Vagina (tissue), 2 donors: ENCODE data around the gene ADAMTSL1. TPM values are rescaled to one million over a fixed set of nuclear protein-coding genes. Genes with fewer than 3 reads are reported as not detected.

Experiments used
- DNase-seq, 2 donors: peaks; one replicate each; pipeline ENCODE4 v3.0.0-alpha.2; 2017; ENCODE audit errors: extremely low spot score in 2 of 2
- H3K27ac ChIP-seq: fragments of 200-600 bp; sonication (generic); one replicate; pipeline ENCODE4 v1.5.1; 2019
- H3K27me3 ChIP-seq: fragments of 200-600 bp; sonication (generic); one replicate; pipeline ENCODE4 v1.5.1; 2019
- H3K36me3 ChIP-seq, 2 donors: fragments of 200-600 bp; sonication (generic); one replicate each; pipeline ENCODE4 v1.5.1; 2017 to 2019
- H3K4me1 ChIP-seq: fragments of 200-600 bp; sonication (generic); one replicate; pipeline ENCODE4 v1.5.1; 2019
- H3K4me3 ChIP-seq, 2 donors: fragments of 200-600 bp; sonication (generic); 1 replicate in 1 of 2; 2 replicates in 1 of 2; pipeline ENCODE4 v1.5.1; 2016 to 2019
- H3K9me3 ChIP-seq: fragments of 200-600 bp; sonication (generic); one replicate; pipeline ENCODE4 v1.5.1; 2019
- POLR2A ChIP-seq, 2 donors: fragments of 450-650 bp; IDR thresholded peaks; one replicate each; pipeline ENCODE4 v1.6.1; 2017; ENCODE audit warnings: antibody characterized with exemption in 2 of 2, mild to moderate bottlenecking in 2 of 2, moderate library complexity in 2 of 2
- POLR2AphosphoS5 ChIP-seq, 2 donors: sonication (generic); formaldehyde crosslinking; IDR thresholded peaks; one replicate each; pipeline ENCODE4 v1.9.0; 2017; ENCODE audit warnings: antibody characterized with exemption in 2 of 2, mild to moderate bottlenecking in 2 of 2, low read depth in 1 of 2; ENCODE audit not compliant: insufficient read depth in 1 of 2
- intact Hi-C: fragments of 100-400 bp; cut with DNase I; formaldehyde crosslinking; loops from one replicate; pipeline ENCODE4 v1.15.1; 2023
- total RNA-seq: library from RNA; depleted of rRNA; stranded (reverse); fragments of >200 nt; gene quantifications from one replicate; pipeline ENCODE4 v1.2.3, GENCODE V29; 2016
- TF ChIP-seq, protein P1 (sequence below), 3 experiments: fragments of 450-650 bp in 2 of 3; fragments of 200-600 bp in 1 of 3; sonication (generic) in 1 of 3; IDR thresholded peaks; one replicate each; pipeline ENCODE4 v1.5.1; 2017 to 2019; ENCODE audit warnings: antibody characterized with exemption in 3 of 3, mild to moderate bottlenecking in 2 of 3, moderate library complexity in 2 of 3

Gene ADAMTSL1
- total RNA-seq, 1 donor from 2014 or later: 8.1 TPM

DNA sequence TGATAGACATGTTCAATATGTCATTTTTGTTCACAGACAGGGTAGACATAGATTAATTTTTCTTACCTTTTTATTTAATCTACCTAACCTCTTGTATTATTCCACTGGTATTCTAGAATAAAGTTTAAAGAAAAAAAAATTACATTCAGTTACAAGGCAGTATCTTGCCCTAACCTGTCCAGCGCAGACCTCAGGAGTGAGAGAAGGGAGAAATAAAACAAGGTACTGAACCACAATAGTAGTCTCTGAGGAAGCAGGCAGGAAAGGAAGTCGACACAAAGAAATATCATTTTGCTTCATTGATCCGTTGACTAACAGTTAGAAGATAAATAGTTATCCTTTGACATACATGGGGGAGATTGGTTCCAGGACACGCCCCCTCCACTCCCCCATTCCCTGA, 12.5 kb upstream of the ADAMTSL1 start:
- no peak for DNase-seq
- H3K27ac ChIP-seq: no peak overlapping the region
- intact Hi-C loops: no loop called here
- H3K27me3 ChIP-seq: no peaks in the 10 kb centered on the region
- H3K9me3 ChIP-seq: no peaks in the 10 kb centered on the region
- no peaks in the 10 kb centered on the region for H3K36me3 ChIP-seq
- no peak for TF ChIP-seq POLR2A (IDR thresholded peaks at IDR 0.05)
- TF ChIP-seq, protein P1, sequence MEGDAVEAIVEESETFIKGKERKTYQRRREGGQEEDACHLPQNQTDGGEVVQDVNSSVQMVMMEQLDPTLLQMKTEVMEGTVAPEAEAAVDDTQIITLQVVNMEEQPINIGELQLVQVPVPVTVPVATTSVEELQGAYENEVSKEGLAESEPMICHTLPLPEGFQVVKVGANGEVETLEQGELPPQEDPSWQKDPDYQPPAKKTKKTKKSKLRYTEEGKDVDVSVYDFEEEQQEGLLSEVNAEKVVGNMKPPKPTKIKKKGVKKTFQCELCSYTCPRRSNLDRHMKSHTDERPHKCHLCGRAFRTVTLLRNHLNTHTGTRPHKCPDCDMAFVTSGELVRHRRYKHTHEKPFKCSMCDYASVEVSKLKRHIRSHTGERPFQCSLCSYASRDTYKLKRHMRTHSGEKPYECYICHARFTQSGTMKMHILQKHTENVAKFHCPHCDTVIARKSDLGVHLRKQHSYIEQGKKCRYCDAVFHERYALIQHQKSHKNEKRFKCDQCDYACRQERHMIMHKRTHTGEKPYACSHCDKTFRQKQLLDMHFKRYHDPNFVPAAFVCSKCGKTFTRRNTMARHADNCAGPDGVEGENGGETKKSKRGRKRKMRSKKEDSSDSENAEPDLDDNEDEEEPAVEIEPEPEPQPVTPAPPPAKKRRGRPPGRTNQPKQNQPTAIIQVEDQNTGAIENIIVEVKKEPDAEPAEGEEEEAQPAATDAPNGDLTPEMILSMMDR (IDR thresholded peaks at IDR 0.05): no peak
- no peak for TF ChIP-seq POLR2AphosphoS5 (IDR thresholded peaks at IDR 0.05; ENCODE audit: insufficient read depth in 1 of 2, low read depth in 1 of 2)
- H3K4me1 ChIP-seq: peaks cover 9% of the 10 kb centered on the region
- no peak overlapping the region for H3K4me3 ChIP-seq

DNA sequence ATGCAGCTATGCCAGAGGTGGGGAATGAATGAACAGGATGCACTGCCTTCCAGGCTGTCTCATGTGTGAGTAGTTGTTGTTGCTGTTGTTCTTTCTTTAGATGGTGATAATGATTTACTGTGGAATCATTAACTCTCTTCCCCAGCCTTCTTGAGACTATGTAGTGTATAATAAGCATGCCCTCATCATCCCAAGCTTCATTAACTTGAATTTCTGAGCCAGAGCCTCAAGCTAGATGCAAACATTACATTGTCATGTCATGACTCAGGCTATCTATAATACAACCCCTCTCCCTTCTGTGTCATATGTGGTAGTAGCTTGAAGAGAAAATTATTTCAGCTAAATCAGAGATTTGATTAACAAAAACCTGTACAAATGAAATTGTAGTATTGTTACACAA, 10.0 kb upstream of the ADAMTSL1 start:
- H3K27me3 ChIP-seq: no peaks in the 10 kb centered on the region
- H3K9me3 ChIP-seq: no peaks in the 10 kb centered on the region
- TF ChIP-seq, protein P1 (IDR thresholded peaks at IDR 0.05): no peak
- H3K4me3 ChIP-seq: no peak overlapping the region
- no peak for DNase-seq
- no peak overlapping the region for H3K27ac ChIP-seq
- H3K4me1 ChIP-seq: peaks cover 8% of the 10 kb centered on the region
- H3K36me3 ChIP-seq: no peaks in the 10 kb centered on the region
- intact Hi-C loops: no loop called here

DNA sequence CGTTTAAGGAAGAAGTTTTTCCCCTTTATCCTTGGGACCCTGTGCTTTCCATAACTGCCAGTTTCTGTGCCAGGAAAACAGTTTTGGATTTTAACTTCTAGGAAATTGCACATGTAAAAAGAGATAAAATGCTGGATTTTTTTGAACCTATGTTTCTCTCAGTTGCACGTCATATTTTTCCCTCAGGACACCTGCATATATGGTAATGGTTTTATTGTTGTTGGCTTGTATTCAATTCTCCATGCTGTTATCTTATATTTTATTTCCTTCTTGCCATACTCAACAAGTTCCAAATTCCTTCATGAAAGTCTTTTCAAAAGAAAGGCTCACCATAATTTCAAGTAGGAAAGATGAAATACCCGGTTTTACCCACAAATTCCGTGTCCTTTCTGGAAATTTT, 7.9 kb upstream of the ADAMTSL1 start:
- H3K9me3 ChIP-seq: no peaks in the 10 kb centered on the region
- no peak overlapping the region for H3K4me3 ChIP-seq
- no peaks in the 10 kb centered on the region for H3K27me3 ChIP-seq
- no peak for DNase-seq
- H3K4me1 ChIP-seq: no peaks in the 10 kb centered on the region
- intact Hi-C loops: no loop called here
- no peak overlapping the region for H3K27ac ChIP-seq
- no peaks in the 10 kb centered on the region for H3K36me3 ChIP-seq
- TF ChIP-seq, protein P1 (IDR thresholded peaks at IDR 0.05): no peak
- no peak for TF ChIP-seq POLR2AphosphoS5 (IDR thresholded peaks at IDR 0.05; ENCODE audit: insufficient read depth in 1 of 2, low read depth in 1 of 2)
- TF ChIP-seq POLR2A (IDR thresholded peaks at IDR 0.05): no peak

DNA sequence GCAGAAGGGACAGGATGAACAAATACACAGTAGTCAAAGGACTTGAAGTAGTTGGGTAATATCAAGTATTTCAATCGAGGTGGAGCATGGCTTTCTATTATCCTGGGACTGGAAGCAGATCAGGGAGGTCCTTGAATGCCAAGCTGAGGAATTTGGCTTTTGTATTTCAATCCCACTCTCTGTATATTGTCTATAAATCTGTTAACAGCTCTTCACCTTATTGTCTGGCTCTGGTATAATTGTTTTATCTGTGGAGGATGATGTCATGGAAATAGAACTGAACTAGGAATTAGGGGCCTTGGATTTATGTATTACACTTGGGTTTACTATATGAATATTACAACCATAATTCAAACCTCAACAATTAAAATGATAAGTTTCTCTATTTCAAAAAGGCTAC, 6.3 kb upstream of the ADAMTSL1 start:
- Histone ChIP-seq H3K4me3 (no peak overlapping the region), H3K4me1 (peaks cover 3% of the 10 kb centered on the region), H3K27ac (no peak overlapping the region), H3K9me3 (no peaks in the 10 kb centered on the region), H3K36me3 (no peaks in the 10 kb centered on the region), H3K27me3 (no peaks in the 10 kb centered on the region)
- no peak for DNase-seq
- intact Hi-C loops: no loop called here
- TF ChIP-seq POLR2A (IDR thresholded peaks at IDR 0.05) (no peak), POLR2AphosphoS5 (IDR thresholded peaks at IDR 0.05; ENCODE audit: insufficient read depth in 1 of 2, low read depth in 1 of 2) (no peak)
- TF ChIP-seq, protein P1 (IDR thresholded peaks at IDR 0.05): no peak

DNA sequence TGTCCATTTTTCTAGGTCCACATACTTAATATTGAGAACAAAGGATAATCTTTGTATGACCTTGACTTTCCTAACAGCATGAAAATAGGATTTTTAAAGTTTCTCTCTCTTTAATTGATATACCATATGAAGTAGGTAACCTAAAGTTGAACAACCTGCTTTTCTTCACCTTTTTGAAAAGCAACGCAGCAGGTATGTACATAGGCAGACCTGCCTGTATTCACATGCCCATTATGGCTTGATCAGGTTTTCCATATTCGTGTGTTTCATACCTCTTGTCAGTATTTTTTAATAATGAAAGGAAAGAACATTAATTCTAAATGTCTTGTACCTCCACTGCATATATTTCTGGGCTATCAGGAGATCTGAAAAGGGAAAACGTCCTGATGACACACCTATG, 1.5 kb upstream of the ADAMTSL1 start:
- Histone ChIP-seq H3K4me1 (peaks cover 18% of the 10 kb centered on the region), H3K27me3 (no peaks in the 10 kb centered on the region), H3K36me3 (no peaks in the 10 kb centered on the region), H3K4me3 (no peak overlapping the region), H3K9me3 (no peaks in the 10 kb centered on the region), H3K27ac (no peak overlapping the region)
- TF ChIP-seq POLR2A (IDR thresholded peaks at IDR 0.05) (no peak), POLR2AphosphoS5 (IDR thresholded peaks at IDR 0.05; ENCODE audit: insufficient read depth in 1 of 2, low read depth in 1 of 2) (no peak)
- TF ChIP-seq, protein P1 (IDR thresholded peaks at IDR 0.05): no peak
- DNase-seq: no peak
- intact Hi-C loops: no loop called here
